Small intestine (tissue), 16 donors: Measurements from ENCODE around the gene MAD2L2. TPM values are rescaled to one million over a fixed set of nuclear protein-coding genes. Genes with fewer than 3 reads are reported as not detected.
A peak's percentile ranks its signal among the peaks of the same experiment; 100 is the strongest.

Experiments used
- DNase-seq, 2 donors: peaks; one replicate each; pipeline versions ENCODE4 v3.0.0 to v3.0.0-alpha.2; 2013
- FAIRE-seq: peaks from 2 replicates; lab custom pipeline; 2012; peaks lifted over from hg19 to GRCh38; lab: Jason Lieb, UNC
- H3K27ac ChIP-seq, 3 donors: one replicate each; pipeline ENCODE4 v1.5.1; 2013; ENCODE audit warnings: low read length in 2 of 3, mild to moderate bottlenecking in 2 of 3, control low read depth in 1 of 3, inconsistent platforms in 1 of 3, low read depth in 1 of 3, moderate library complexity in 1 of 3
- H3K27me3 ChIP-seq, 3 donors: one replicate each; pipeline ENCODE4 v1.6.1; 2013; ENCODE audit warnings: low read length in 3 of 3, inconsistent platforms in 1 of 3; ENCODE audit not compliant: control insufficient read depth in 3 of 3, insufficient read depth in 3 of 3
- H3K36me3 ChIP-seq, 3 donors: one replicate each; pipeline ENCODE4 v1.6.1; 2013; ENCODE audit warnings: low read length in 3 of 3, inconsistent platforms in 1 of 3, low read depth in 1 of 3, mild to moderate bottlenecking in 1 of 3, moderate library complexity in 1 of 3; ENCODE audit not compliant: control insufficient read depth in 3 of 3, insufficient read depth in 2 of 3
- H3K4me1 ChIP-seq, 3 donors: one replicate each; pipeline ENCODE4 v1.6.1; 2013; ENCODE audit warnings: low read length in 2 of 3, inconsistent platforms in 1 of 3, low read depth in 1 of 3, mild to moderate bottlenecking in 1 of 3, moderate library complexity in 1 of 3; ENCODE audit not compliant: control insufficient read depth in 3 of 3, insufficient read depth in 2 of 3
- H3K4me3 ChIP-seq, 3 donors: one replicate each; pipeline ENCODE4 v1.5.1; 2013; ENCODE audit warnings: low read length in 3 of 3, control low read depth in 1 of 3, inconsistent platforms in 1 of 3, low read depth in 1 of 3, mild to moderate bottlenecking in 1 of 3, moderate library complexity in 1 of 3
- H3K9me3 ChIP-seq, 2 donors: one replicate each; pipeline ENCODE4 v1.6.1; 2013; ENCODE audit warnings: low read depth in 1 of 2, low read length in 1 of 2; ENCODE audit not compliant: control insufficient read depth in 2 of 2, insufficient read depth in 1 of 2
- WGBS, 3 donors: extraction: QIAGEN DNeasy Blood & Tissue Kit; methylation state at CpG; one replicate each; pipeline ENCODE4 v1.1.7; 2013; 5-methylcytosine and 5-hydroxymethylcytosine counted together
- long read RNA-seq, 10 donors: transcript quantifications; one replicate each; lab custom pipeline, GENCODE V29; 2026
- polyA plus RNA-seq, 4 donors: library from polyadenylated mRNA; stranded (reverse) in 3 of 4; unstranded in 1 of 4; fragments of 200-250 nt in 3 of 4; fragments of 120-200 nt in 1 of 4; gene quantifications; one replicate each; pipeline versions ENCODE4 v1.2.1 to v1.2.3, GENCODE V29; 2013
- donor health status: healthy with polysubstance abuse.
- donor health status: control.
- donor health status: control.
- donor health status: Bipolar disorder and iron deficiency.
- donor health status: healthy.

Gene MAD2L2
- 10 to 100 TPM; 17.2 to 34.6 (median 27.6) TPM for polyA plus RNA-seq
- long read RNA-seq, donor 1, result 0 reads
- long read RNA-seq, donor 2, partial matches to known transcripts, result 0 of 3 reads
- long read RNA-seq, donor 2, other reads (novel, unspliced or antisense), result 0 of 3 reads
- long read RNA-seq, donor 3, transcript MAD2L2-207 (9 exons, 1,118 nt), result major isoform, 7 of 9 reads
- long read RNA-seq, donor 3, partial matches to known transcripts, result 0 of 9 reads
- long read RNA-seq, donor 3, other reads (novel, unspliced or antisense), result 0 of 9 reads
- long read RNA-seq, donor 4, result 0 reads
- long read RNA-seq, donor 5, transcript MAD2L2-207 (9 exons, 1,118 nt), result major isoform, 5 of 5 reads
- long read RNA-seq, donor 5, partial matches to known transcripts, result 0 of 5 reads
- long read RNA-seq, donor 5, other reads (novel, unspliced or antisense), result 0 of 5 reads
- long read RNA-seq, donor 6, transcript MAD2L2-207 (9 exons, 1,118 nt), result major isoform, 9 of 9 reads
- long read RNA-seq, donor 6, partial matches to known transcripts, result 0 of 9 reads
- long read RNA-seq, donor 6, other reads (novel, unspliced or antisense), result 0 of 9 reads
- long read RNA-seq, donor 7, result 0 reads
- long read RNA-seq, donor 8, partial matches to known transcripts, result 0 of 1 reads
- long read RNA-seq, donor 8, other reads (novel, unspliced or antisense), result 0 of 1 reads
- long read RNA-seq, donor 9, transcript MAD2L2-207 (9 exons, 1,118 nt), result major isoform, 6 of 6 reads
- long read RNA-seq, donor 9, partial matches to known transcripts, result 0 of 6 reads
- long read RNA-seq, donor 9, other reads (novel, unspliced or antisense), result 0 of 6 reads
- long read RNA-seq, donor 10, transcript MAD2L2-207 (9 exons, 1,118 nt), result major isoform, 7 of 11 reads
- long read RNA-seq, donor 10, partial matches to known transcripts, result 0 of 11 reads
- long read RNA-seq, donor 10, other reads (novel, unspliced or antisense), result 0 of 11 reads

- Histone ChIP-seq H3K9me3 (no peaks in the 10 kb centered on the region), H3K27ac (peak within 1 kb of the TSS in 2 of 3 donors; percentile 48 to 76), H3K27me3 (peaks cover 0 to 23% (median 0%) of the 10 kb centered on the region in 3 donors), H3K4me3 (peak within 1 kb of the TSS; percentile 67 to 95 (median 77)), H3K36me3 (peaks cover 0 to 14% (median 0%) of the 10 kb centered on the region in 3 donors), H3K4me1 (peaks cover 0 to 8% (median 4%) of the 10 kb centered on the region in 3 donors)
- FAIRE-seq (no peak), DNase-seq (peak; percentile 77 to 94)
- WGBS, 3 donors, result 0 to 1% (median 1%) methylated on average over 43 to 71 of the region's 71 CpGs
These were observed at the start of gene MAD2L2 for GRCh38 chr1:11681071-11681771. MAD2L2 (minus strand) TSS chr1:11681148; CDS start chr1:11680601, 547 bp downstream.

- H3K27ac ChIP-seq, result peak overlapping the region in 1 of 3 donors; percentile 88
- peak; percentile 36 to 72 for DNase-seq
- no peak overlapping the region for H3K4me3 ChIP-seq
- H3K36me3 ChIP-seq, result no peaks in the 10 kb centered on the region
- WGBS, 3 donors, result 29 to 35% (median 35%) methylated on average over 5 of the region's 5 CpGs
- peaks cover 0 to 17% (median 6%) of the 10 kb centered on the region in 3 donors for H3K4me1 ChIP-seq
- H3K27me3 ChIP-seq, result no peaks in the 10 kb centered on the region
- no peaks in the 10 kb centered on the region for H3K9me3 ChIP-seq
- no peak for FAIRE-seq
These were observed 49.5 kb upstream of the MAD2L2 start for GRCh38 chr1:11730429-11730891.

- no peak for DNase-seq
- Histone ChIP-seq H3K27ac (peak overlapping the region in 1 of 3 donors; percentile 19), H3K9me3 (no peaks in the 10 kb centered on the region), H3K4me3 (no peak overlapping the region), H3K36me3 (no peaks in the 10 kb centered on the region), H3K4me1 (peaks cover 0 to 14% (median 6%) of the 10 kb centered on the region in 3 donors), H3K27me3 (no peaks in the 10 kb centered on the region)
- WGBS, 3 donors, result 63 to 79% (median 64%) methylated on average over 25 to 26 of the region's 26 CpGs
- no peak for FAIRE-seq
These were observed 48.8 kb upstream of the MAD2L2 start for GRCh38 chr1:11729498-11730428.

- FAIRE-seq (no peak), DNase-seq (no peak)
- Histone ChIP-seq H3K4me1 (peaks cover 0 to 14% (median 6%) of the 10 kb centered on the region in 3 donors), H3K27me3 (no peaks in the 10 kb centered on the region), H3K9me3 (no peaks in the 10 kb centered on the region), H3K36me3 (no peaks in the 10 kb centered on the region), H3K27ac (no peak overlapping the region), H3K4me3 (no peak overlapping the region)
- 90 to 93% (median 90%) methylated on average over 11 of the region's 11 CpGs for WGBS, 3 donors
These were observed 48.2 kb upstream of the MAD2L2 start for GRCh38 chr1:11729155-11729497.

- Histone ChIP-seq H3K27me3 (no peaks in the 10 kb centered on the region), H3K27ac (no peak overlapping the region), H3K36me3 (no peaks in the 10 kb centered on the region), H3K4me1 (peaks cover 0 to 14% (median 6%) of the 10 kb centered on the region in 3 donors), H3K4me3 (no peak overlapping the region), H3K9me3 (no peaks in the 10 kb centered on the region)
- 96% methylated on average over 4 of the region's 4 CpGs for WGBS, 3 donors
- FAIRE-seq, result no peak
- no peak for DNase-seq
These were observed 47.3 kb upstream of the MAD2L2 start for GRCh38 chr1:11728126-11728806.

- Histone ChIP-seq H3K27me3 (no peaks in the 10 kb centered on the region), H3K36me3 (no peaks in the 10 kb centered on the region), H3K9me3 (no peaks in the 10 kb centered on the region), H3K4me1 (peaks cover 0 to 14% (median 6%) of the 10 kb centered on the region in 3 donors), H3K27ac (no peak overlapping the region), H3K4me3 (no peak overlapping the region)
- FAIRE-seq (no peak), DNase-seq (no peak)
- 89 to 96% (median 93%) methylated on average over 4 of the region's 4 CpGs for WGBS, 3 donors
These were observed 46.2 kb upstream of the MAD2L2 start for GRCh38 chr1:11727119-11727518.

- 59 to 66% (median 62%) methylated on average over 5 of the region's 5 CpGs for WGBS, 3 donors
- FAIRE-seq, result no peak
- H3K9me3 ChIP-seq, result no peaks in the 10 kb centered on the region
- peaks cover 0 to 10% (median 6%) of the 10 kb centered on the region in 3 donors for H3K4me1 ChIP-seq
- no peaks in the 10 kb centered on the region for H3K27me3 ChIP-seq
- no peak overlapping the region for H3K4me3 ChIP-seq
- no peaks in the 10 kb centered on the region for H3K36me3 ChIP-seq
- no peak overlapping the region for H3K27ac ChIP-seq
- DNase-seq, result no peak
These were observed 44.7 kb upstream of the MAD2L2 start for GRCh38 chr1:11725616-11726015.
